ENCODE measurements around the gene ITGA7.

Gene ITGA7

DNA sequence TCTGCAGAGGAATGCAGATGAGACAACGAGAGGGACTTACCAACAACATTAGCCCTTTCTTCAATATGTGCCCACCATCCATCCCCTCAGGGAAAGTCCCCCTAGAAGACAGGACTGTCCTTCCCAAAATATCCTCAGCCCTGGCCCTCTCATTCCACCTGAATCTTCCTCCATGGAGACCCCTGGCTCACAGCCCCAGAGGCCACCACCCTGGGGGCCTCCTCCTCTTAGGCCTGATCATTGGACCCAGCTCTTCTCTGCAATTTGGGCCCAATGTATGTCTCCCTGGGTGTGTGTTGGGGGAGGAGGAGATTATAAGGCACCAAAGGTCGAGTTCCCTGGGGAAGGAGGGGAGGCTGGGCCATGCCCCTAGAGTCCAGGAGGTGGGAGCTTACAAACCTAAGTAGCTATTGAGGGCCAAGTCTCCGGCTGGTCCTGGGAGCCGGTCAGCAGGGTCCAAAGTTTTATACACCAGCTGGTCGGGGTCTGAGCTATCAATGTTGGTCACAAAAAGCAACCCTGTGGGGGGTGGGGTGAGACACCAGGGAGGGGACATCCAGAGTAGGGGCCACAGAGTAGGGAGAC, 8.1 kb downstream of the ITGA7 start:
- no peak for DNase-seq

DNA sequence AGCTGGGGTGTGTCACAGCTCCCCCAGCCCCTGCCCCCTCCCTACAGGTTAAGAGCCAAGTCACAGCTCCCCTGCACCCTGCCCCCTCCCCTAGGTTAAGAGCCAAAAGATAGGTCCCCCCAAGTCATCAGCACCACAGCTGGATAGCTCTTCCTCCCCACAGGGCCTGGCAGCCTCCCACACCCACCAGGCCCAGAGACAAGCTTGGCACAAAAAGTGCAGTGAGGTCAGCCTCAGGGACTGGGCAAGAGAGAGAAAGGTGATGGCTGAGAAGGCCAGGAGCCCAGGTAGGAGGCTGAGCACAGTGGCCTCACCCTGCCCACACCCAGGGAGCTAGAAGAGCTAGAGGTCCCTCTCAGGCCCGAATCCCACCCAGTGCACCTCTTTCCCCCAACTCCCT, 8.7 kb downstream of the ITGA7 start:
- DNase-seq = no peak

DNA sequence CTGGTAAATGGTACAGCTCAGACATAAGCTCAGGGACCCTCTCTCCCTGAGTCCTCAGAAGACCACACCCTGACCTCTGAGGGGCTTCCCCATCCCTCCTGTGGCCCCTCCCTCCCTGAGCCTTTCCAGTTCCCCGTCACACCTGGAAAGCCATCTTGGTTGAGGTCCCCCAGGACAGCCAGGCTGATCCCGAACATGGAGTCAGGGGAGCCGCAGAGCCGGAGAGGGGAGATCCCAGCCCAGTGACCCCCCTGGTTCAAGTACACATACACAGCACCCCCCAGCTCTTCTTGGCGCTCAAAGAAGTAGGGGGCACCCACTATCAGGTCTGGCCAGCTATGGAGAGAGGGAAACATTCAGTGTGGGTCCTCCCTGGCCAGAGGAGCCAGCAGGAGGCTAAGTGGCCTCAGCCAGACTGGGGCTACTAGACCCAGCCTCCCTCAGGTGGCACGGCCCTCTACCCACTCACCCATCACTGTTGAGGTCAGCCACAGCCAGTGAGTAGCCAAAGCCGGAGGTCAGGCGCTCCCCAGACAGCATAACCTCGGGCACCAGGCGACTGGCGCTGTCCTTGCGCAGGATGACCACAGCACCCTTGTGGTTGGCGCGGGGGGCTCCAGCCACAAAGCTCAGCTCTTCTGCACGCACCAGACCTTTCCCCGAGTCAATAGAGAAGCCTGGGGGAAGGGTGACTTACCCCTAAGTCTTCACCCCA, 9.3 kb downstream of the ITGA7 start:
- DNase-seq = no peak

DNA sequence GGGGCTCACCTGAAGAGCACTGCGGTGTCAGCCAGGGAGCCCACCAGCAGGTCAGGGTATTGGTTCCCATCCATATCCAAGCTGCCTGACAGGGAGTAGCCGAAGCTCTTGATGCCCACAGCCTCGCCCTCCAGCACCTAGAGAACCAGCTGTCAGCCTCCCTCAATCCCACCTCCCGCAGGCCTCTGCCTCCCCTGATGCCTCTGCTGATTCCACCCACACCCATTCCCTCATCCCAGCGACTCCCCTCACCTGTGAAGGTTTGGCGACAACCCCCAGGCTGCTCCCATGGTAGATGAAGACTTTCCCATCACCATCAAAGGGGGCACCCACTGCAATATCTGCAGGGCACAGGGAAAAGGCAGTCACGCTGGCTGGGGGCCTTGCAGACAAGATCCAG, 10.0 kb downstream of the ITGA7 start:
- DNase-seq = no peak

DNA sequence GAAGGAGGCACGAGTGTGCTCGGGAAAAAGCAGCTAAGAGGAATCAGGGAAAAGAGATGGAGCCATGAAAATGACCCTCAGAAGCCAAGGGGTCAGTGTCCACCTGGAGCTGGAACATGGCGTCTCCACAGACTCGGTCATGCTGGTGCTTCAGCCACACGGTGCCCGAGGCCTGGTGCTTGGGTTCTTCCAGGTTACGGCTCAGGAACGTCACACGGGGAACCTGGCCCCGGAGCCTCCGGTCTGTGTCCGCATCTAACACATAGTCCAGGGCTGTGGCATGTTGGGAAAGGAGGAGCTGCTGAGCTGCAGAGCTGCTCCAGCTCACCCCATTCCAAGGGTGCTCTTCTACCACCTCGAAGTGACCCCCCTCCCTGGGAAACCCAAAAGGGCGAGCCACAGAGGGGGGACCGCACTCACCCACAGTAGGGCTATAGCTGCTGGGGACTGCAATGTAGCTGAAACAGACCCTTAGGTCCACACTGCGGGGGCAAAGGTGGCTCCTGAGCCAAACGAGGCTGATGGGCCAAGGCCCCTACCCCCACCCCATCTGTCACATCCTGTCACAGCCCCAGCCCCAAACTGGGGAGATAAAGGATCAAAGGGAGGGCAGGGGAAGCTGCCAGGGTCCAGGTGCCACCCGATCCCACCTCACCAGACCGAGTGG, 10.8 kb downstream of the ITGA7 start:
- DNase-seq = no peak

DNA sequence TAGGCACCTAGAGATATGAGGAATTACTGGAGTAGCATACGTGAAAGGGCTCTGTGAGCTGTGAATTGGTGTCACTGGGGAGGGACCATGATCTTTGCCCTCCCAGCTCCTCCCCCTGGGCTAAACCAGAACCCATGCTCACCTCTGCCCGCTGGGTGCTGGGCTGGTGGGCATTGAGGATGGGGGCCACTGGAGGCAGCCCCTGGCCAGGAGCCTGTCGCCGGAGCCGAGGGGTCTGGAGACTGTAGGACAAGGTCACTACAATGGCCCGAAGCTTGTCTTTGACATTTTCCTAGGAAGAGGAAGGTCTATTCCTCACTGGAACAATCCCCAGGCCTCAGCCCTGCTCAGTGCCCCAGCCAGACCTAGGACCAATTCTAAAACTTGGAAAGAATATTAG, 11.6 kb downstream of the ITGA7 start:
- no peak for DNase-seq

DNA sequence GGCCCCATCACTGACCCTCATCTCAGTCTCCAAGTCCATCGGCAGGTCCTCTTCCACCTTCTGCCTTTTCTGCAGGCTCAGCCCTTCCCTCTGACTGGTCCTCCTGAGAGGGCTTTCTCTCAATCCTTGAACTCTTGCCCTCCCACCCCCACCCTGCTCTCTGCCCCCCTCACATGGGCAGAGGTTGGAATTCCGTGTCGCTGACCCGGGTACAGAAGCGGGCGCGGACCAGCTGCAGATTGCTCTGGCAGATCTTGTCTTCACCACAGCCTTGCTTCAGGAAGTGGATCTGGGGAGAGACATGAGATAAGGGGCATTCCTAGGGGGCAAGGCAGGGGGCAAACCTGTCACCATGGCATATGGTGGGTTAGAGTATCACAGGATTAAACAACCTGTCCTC, 12.4 kb downstream of the ITGA7 start:
- no peak for DNase-seq

DNA sequence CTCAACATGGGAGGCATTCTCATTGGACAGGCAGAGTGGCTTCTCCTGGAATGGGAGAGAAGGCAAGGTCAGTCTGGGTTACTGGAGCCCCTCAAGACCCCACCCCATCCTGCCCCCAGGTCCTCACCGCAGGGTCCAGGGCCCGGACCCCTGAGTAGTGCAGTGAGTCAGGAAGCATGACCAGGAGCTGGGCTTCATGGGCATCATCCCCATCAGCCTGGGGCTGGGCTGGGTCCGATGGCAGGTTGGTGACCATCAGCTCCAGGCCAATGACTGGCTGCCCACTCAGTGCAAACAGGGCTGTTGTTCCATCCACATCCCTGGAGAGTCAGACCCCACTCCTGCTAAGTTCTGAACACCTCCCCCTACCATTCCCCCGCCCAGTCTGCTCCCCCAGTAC, 13.1 kb downstream of the ITGA7 start:
- no peak for DNase-seq

DNA sequence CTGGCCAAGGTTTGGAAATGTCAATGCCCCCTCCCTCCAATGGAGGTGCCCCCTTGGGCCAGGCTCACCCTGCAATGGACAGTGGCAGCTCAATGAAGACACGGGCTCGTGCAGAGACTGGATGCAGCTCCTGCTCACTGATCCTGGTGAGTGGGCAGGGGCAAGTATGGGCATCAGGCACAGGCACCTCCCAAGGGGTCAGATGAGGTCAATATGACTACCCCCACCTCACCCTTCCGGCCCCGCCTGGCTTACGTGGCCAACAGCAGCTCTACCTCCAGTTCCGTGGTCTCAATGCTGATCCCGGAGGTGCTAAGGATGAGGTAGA, 13.6 kb downstream of the ITGA7 start:
- DNase-seq = no peak

DNA sequence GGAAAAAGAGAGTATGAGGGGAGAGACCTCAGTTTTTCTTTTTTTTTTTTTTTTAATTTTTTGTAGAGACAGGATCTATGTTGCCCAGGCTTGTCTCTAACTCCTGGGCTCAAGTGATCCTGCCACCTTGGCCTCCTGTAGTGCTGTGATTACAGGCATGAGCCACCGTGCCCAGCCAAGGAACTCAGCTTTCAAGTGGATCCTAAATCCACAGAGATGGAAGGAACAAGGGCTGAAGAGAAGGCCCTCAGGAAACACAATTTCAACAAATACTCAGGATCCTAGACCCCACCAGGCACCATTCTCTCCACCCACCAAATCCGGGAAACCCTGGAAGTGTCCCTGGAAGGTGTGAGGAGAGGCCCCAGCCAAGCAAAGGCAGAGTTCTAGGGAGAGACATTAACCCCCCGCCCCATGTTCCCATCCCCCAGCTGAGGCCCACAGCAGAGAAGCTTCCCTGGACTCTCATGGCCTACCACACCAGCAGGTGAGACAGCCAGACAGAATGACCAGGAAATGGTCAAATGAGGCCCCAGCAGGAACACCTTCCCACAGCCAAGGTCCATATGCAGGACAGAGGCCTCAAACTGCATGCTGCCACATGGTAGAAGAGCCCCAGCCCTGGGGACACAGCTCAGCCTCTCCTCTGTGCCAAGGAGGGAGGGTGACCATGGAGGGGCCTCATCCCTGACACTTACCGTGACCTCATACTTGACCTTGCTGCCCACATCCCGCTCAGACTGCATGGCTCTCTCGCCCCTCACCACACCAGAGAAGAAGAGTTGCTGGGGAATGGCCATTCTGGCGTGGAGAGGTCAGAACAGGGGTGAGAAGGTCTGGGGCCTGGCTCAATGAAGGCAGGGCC, 14.1 kb downstream of the ITGA7 start:
- no peak for DNase-seq

DNA sequence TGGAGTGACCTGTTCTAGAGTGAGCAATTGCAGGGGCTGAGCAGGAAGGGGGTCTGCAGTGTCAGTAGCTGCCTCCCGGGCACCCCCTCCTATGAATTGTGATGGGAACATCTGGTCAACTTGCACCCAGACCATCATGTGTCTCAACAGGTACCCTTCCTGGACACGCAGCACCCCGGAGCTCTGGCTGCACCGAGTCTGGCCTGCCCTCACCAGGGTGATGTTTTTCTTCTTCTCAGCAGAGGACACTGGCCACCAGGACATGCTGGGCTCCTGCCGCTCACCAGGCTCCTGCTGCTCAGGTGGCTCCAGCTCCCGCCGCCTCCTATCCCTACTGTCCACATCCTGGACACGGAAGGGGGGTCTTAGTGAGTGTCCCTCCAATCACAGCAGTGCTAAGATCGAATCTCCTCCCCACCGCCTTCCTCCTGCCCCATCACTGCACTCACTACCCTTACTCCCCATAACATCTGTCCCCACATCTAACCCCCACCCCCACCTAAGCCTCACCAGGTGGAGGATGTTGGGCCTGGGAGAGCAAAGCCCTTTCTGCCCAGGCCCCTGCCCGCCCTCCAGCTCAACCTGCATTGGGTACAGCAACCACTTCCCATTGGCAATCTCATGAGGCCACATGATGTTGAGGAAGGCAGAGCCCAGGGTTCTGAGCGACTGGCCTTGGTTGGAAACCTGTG, 14.9 kb downstream of the ITGA7 start:
- DNase-seq = no peak

DNA sequence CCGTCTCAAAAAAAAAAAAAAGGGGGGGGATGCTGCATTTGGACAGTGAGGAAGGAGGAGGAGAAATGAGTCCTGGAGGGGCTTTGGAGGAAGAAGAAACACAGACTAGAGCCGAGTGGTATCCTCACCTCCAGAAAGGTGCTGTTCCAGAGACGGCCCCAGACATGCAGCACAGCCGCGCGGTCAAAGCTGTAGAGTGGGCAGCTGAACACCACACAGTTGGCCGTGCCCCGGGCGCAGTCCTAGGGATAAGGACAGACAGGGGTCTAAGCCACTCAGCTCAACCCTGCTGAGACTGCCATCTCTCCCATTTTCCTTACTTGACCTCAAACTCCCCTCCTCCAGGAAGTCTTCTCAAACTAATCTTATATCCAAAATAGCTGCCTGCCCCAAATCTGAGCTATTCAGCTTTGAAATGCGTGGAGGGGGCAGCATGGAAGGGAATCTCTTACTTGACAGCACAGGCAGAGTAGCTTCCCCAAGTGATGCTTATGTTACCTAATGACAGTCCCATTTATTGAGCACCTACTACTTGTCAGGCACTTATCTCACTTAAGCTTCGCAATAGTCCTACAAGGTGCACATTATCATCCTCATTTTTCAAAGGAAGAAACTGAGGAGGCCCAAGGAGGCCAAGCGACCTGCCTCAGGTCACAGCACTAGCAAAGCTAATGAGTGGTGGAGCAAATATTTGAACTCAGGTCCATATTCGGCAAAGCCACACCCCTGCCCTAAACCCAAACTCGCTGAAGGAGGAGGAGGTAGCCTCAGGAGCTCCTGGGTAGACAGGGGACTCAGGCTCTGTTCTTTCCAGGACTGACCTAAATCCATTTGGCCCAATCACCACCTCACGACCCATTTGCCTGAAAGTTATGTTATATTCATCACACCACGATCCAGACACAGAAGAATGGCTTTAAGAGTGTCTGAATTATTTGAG, 18.7 kb downstream of the ITGA7 start:
- no peak for DNase-seq

DNA sequence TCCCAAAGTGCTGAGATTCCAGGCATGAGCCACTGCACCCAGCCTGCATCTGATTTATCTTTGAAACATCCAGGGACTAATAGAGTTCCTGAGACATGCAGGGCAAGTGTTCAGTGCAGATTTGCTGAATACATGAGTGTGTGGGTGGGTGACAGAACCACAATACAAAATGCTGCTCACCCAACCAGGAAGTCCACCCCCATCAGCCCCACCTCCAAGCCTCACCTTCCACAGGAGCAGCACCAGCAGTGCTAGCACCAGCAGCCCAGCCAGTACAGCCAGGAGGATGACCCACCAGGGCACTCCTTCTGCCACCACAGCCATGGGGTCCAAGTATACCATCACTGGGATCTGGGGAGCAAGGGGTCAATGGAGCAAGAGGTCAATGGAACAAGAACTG, 20.0 kb downstream of the ITGA7 start:
- DNase-seq = no peak

DNA sequence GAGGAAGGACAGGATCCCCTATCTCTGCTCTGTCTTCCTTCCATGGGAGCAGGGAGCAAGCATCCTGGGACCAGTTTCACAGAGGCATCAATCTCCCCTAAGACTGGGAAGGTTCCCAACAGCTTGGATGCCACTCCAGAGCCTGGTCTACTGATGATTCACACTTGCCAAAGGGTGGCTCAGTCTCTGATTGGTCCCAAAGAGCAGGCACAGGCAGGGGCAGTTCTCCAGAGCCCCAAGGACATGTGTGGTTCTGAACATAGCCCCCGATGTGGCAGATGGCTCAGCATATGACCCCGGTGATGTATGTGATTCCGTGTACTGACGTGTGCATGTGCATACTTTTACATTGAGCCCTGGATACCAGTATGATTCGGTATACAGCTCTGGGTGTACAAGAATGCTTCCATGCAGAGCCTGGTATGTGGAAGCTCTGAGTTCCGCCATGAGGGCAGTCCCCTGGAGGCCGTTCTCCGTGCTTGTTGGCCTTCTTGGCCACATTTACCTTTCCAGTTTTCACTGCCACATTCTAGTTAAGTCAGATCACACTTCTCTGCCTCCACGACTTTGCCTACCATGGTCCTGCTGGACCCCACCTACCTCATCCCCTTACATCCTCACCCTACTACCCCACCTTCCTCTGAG, 21.2 kb downstream of the ITGA7 start:
- no peak for DNase-seq

DNA sequence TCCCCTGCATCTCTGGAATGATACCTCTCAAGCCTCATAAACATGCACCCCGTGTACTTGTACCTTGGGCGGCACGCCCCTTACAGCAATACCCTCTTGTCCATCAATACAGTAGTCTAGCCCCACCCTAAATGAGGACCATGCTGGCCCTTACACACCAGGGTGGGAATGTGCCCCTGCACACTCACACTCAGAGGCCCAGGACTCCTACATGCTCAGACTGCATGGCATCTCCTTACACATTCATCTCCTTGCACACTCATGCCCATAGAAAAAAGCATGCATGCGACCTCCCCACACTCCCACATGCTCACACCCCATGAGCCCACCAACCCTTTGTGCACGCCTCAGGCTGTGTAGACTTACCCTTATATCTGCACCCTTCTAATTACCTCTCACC, 22.0 kb downstream of the ITGA7 start:
- no peak for DNase-seq

DNA sequence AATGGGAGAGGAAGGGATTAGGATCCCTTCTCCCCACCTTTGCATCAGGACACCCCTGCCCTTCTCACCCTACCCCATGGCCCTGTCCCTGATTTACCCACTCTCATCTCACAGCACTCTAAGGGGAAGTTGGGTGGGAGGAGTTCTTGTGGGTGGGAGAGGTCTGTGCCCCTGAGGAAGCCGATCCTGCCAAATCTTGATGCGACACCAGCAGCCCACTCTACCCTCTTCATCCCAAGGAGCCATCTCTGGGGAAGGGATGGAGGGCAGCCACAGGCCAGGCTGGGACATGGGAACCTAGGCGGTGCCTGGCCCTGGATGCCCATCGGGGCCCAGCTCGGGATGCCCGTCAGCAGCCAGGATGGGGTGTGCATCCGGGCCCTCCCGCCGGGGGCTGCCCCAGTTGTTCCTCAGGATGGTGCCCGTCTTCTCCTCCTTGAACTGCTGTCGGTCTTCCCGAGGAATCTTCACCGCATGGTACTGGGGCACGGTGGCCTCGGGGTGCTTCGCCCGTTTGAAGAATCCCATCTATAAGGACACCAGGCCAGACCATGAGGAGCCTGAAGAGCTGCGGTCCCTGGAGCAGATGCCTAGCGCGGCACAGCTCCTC, 22.8 kb downstream of the ITGA7 start:
- no peak for DNase-seq

DNA sequence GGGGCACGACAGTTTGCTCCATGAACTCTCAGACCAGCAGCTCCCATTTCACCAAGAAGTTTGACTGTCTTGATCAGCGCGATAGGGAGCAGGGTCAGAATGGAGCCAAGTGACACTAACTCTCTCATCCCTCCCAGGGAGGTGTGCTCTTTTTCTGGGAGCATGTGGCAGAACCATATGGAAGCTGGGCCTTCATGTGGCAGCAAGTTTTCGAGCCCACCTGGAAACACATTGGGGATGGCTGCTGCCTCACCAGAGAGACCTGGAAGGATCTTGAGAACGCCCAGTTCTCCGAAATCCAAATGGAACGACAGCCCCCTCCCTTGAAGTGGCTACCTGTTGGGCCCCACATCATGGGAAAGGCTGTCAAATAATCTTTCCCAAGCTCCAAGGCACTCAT, 24.0 kb downstream of the ITGA7 start:
- no peak for DNase-seq

DNA sequence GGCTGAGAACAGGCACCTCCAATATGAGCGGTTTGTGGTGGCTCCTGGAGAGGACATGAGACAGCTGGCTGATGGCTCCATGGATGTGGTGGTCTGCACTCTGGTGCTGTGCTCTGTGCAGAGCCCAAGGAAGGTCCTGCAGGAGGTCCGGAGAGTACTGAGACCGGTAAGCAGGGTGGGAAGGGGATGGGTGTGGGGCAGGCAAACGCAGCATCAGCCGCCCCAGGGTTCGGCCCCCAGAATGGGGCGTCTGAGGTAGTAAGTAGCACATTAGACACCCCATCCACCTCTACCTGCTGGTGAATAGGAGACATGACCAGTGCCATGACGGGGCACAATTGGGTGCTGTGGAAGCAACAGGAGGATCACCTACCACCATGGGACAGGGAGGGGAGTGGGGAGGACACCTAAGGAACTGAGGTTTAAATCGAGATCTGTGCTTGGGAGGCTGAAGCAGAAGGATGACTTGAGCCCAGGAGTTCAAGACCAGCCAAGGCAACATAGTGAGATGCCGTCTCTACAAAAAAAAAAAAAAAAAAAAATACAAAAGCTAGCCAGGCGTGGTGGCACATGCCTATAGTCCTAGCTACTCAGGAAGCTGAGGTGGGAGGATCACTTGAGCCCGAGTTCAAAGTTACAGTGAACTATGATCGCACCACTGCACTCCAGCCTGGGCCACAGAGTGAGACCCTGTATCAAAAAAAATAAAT, 25.5 kb downstream of the ITGA7 start:
- DNase-seq = no peak

DNA sequence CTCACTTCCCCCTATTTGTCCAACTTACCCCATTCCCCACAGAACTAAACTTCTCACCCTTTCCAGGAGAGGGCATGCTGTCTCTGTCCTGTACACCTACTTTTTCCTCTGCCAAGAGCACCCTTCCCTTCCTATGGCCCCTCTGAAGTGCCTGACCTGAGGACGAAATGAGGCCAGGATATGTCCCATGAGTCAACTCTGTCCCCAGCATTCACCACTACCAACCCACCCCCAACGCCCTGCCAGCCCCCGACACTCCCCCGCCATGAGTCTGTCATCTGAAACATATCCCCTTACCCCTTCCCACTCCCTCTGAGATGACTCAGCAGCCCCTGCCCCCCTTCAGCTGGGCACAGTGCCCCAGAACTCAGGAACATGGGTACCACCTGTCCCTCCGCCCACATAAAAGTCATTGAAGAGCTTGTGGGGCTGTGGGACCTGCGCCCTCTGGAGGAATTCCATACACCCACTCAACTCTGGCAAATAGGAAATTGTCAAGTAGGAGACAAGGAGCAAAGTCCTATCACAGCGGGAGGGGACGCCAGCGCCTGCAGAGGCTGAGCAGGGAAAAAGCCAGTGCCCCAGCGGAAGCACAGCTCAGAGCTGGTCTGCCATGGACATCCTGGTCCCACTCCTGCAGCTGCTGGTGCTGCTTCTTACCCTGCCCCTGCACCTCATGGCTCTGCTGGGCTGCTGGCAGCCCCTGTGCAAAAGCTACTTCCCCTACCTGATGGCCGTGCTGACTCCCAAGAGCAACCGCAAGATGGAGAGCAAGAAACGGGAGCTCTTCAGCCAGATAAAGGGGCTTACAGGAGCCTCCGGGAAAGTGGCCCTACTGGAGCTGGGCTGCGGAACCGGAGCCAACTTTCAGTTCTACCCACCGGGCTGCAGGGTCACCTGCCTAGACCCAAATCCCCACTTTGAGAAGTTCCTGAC, 26.3 kb downstream of the ITGA7 start:
- DNase-seq = no peak

All from NCI-H1105 (cell line).